ENCODE results near the gene MEIS1. TPM values are rescaled to one million over a fixed set of nuclear protein-coding genes. Genes with fewer than 3 reads are reported as not detected.

The MEIS1 gene
- total RNA-seq, 3 donors from 2014 or later (not counting 1 experiment from before 2014, with no cell fraction given) = 2.0 to 5.4 (median 3.6) TPM

DNA sequence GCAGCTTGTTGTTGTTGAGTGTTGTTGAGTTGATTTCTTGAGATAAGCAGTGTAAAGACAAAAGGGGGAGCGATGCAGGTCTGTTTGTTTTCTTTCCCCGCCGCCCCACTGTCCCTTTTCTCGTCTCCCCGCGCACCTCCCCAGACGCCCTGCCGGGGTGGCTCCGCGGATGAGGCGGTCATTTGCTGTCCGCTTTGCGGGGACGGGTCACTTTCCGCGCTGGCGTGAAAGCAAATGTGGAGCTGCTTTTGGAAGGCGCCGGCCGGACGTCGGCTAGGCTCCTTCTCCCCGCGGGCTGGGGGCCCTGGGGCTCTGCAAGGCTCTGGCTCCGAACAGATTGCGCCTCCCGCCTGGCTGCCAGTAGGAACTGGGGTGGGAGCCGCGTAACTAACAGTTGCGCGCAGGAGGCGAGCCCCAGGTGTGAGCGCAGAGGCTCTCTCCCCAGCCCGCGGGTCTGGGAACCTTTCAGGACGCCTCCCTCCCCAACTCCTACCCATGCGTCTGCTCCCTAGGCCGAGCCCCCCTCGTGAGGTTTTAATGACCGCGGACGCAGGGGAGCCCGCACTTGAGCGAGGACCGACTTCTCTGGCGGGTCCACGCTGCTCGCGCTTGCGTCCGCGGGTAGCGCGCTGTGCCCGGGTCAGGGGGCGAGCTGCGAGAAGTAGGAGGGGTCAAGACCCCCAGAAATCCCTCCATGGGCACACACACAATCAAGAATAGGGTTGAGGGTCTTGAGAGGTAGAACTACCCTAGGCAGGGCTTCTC lies 146.6 kb downstream of the MEIS1 start:
- WGBS (ENCODE audit: insufficient coverage) = 4% methylated on average over 54 of the region's 57 CpGs
- ATAC-seq (no peak), DNase-seq (no peak)
- Histone ChIP-seq H3K4me1 (ENCODE audit: control insufficient read depth, insufficient read depth, low read length) (peaks cover 23% of the 10 kb centered on the region), H3K27ac (ENCODE audit: low read length) (no peak overlapping the region), H3K36me3 (ENCODE audit: control insufficient read depth, insufficient read depth, low read length) (no peaks in the 10 kb centered on the region), H3K4me3 (ENCODE audit: low read length) (no peak overlapping the region), H3K27me3 (ENCODE audit: control insufficient read depth, insufficient read depth, low read length) (peaks cover 69% of the 10 kb centered on the region), H3K9me3 (ENCODE audit: control insufficient read depth, insufficient read depth, low read length) (no peaks in the 10 kb centered on the region)
- TF ChIP-seq, protein P1, sequence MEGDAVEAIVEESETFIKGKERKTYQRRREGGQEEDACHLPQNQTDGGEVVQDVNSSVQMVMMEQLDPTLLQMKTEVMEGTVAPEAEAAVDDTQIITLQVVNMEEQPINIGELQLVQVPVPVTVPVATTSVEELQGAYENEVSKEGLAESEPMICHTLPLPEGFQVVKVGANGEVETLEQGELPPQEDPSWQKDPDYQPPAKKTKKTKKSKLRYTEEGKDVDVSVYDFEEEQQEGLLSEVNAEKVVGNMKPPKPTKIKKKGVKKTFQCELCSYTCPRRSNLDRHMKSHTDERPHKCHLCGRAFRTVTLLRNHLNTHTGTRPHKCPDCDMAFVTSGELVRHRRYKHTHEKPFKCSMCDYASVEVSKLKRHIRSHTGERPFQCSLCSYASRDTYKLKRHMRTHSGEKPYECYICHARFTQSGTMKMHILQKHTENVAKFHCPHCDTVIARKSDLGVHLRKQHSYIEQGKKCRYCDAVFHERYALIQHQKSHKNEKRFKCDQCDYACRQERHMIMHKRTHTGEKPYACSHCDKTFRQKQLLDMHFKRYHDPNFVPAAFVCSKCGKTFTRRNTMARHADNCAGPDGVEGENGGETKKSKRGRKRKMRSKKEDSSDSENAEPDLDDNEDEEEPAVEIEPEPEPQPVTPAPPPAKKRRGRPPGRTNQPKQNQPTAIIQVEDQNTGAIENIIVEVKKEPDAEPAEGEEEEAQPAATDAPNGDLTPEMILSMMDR (IDR thresholded peaks at IDR 0.05) = no peak
- no peaks in the 10 kb centered on the region for H3K36me3 Mint-ChIP-seq
- H3K27ac Mint-ChIP-seq = no peak overlapping the region
- H3K4me1 Mint-ChIP-seq = no peaks in the 10 kb centered on the region
- no peak overlapping the region for H3K4me3 Mint-ChIP-seq
- H3K9me3 Mint-ChIP-seq = no peaks in the 10 kb centered on the region
- H3K27me3 Mint-ChIP-seq (ENCODE audit: low read depth in 2 of 2) = peaks cover 36 to 53% of the 10 kb centered on the region in 2 donors
- intact Hi-C loops (cut with micrococcal nuclease) = no loop called here

DNA sequence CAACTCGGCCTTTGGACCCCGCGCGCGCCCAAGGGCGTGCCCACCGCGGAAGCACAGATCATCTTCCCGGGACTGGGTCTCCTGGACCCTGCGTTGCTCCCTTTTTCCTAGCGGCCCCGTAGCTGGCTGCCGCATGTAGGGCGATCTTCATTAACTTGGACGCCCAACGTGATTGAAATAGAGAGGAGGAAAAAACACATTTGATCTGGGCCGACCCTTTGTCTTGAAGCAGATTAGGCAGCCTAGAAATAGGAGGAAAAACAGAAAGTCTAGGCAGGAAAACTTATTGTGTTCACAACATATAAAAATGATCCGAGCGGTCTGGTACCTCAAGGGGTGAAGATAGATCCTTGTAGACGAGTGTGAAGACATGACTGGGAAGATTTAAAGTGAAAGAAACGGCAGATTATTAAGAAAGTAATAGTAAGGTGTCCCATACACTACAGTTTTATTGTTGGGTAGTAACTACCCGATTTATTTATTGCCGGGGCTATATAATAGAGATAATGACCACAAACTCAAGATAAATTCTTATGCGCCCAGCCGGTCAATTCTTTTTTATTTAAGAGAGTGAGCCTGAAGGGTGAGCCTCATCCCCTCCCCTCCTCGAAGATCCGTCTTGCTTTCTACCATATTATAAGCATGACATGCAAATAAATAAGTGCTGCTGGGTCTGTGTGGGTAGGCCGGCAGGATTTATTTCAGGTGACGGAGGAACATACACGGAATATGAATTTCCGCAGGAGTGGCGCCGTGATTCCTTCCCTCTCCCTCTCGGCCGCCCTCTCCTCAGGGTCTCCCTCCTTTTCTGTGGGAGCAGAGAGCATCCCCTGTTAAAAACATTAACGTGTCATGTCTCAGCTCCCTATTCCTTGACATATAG lies 147.4 kb downstream of the MEIS1 start:
- intact Hi-C loops (cut with micrococcal nuclease) = no loop called here
- Histone ChIP-seq H3K27me3 (ENCODE audit: control insufficient read depth, insufficient read depth, low read length) (peaks cover 61% of the 10 kb centered on the region), H3K9me3 (ENCODE audit: control insufficient read depth, insufficient read depth, low read length) (no peaks in the 10 kb centered on the region), H3K4me3 (ENCODE audit: low read length) (no peak overlapping the region), H3K27ac (ENCODE audit: low read length) (no peak overlapping the region), H3K36me3 (ENCODE audit: control insufficient read depth, insufficient read depth, low read length) (no peaks in the 10 kb centered on the region), H3K4me1 (ENCODE audit: control insufficient read depth, insufficient read depth, low read length) (peaks cover 15% of the 10 kb centered on the region)
- Mint-ChIP-seq H3K9me3 (no peaks in the 10 kb centered on the region), H3K4me1 (no peaks in the 10 kb centered on the region), H3K27me3 (ENCODE audit: low read depth in 2 of 2) (peaks cover 28 to 44% of the 10 kb centered on the region in 2 donors), H3K36me3 (no peaks in the 10 kb centered on the region), H3K27ac (no peak overlapping the region), H3K4me3 (no peak overlapping the region)
- DNase-seq (no peak), ATAC-seq (no peak)
- WGBS (ENCODE audit: insufficient coverage) = 4% methylated on average over 30 of the region's 36 CpGs
- TF ChIP-seq, protein P1 (IDR thresholded peaks at IDR 0.05) = no peak

DNA sequence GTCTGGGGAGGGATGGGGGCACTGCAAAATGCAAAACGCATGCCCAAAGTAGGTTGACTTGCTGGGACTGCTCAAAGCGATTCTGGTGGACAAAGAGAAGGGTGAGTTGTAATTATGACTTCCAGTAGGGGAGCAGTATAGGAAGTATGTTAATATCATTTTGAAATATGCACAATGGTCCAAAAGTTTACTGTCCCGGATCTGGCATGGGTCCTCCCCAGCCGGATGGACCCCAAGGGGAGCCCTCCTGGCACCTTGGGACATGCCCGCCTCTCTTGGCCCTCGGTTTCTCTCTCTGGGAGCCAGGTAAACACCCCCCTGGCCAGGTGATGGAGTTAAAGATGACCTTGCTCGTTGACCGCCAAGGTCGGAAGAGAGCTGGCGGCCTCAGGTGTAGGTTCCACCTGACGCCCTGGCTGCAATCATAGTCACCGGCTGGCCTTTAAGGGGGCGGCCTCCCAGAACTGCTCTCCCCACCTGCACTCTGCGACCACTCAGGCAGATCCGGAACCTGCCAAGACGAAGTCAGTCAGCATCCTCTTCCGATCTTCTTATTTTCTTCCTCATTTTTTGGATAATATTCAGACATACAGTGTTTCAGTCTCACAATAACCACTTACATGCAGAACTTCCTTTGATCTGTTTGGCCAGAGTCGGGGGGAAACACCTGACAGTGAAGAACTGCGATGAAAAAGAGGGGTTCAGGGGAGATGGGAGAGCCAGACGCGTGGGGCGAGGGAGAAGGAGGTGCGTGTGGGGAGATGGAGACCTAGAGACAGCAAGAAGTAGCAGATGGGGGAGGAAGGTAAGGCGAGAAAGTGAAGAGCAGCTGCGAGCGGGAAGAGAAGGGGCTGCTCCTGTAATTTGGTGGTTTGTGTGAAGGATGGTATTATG lies 148.3 kb downstream of the MEIS1 start:
- DNase-seq = no peak
- intact Hi-C loops (cut with micrococcal nuclease) = no loop called here
- no peaks in the 10 kb centered on the region for H3K9me3 Mint-ChIP-seq
- Histone ChIP-seq H3K27ac (ENCODE audit: low read length) (no peak overlapping the region), H3K4me3 (ENCODE audit: low read length) (no peak overlapping the region), H3K27me3 (ENCODE audit: control insufficient read depth, insufficient read depth, low read length) (peaks cover 53% of the 10 kb centered on the region), H3K9me3 (ENCODE audit: control insufficient read depth, insufficient read depth, low read length) (no peaks in the 10 kb centered on the region), H3K4me1 (ENCODE audit: control insufficient read depth, insufficient read depth, low read length) (peaks cover 13% of the 10 kb centered on the region), H3K36me3 (ENCODE audit: control insufficient read depth, insufficient read depth, low read length) (no peaks in the 10 kb centered on the region)
- H3K27ac Mint-ChIP-seq = no peak overlapping the region
- no peak for ATAC-seq
- TF ChIP-seq, protein P1 (IDR thresholded peaks at IDR 0.05) = no peak
- H3K36me3 Mint-ChIP-seq = no peaks in the 10 kb centered on the region
- peaks cover 21 to 37% of the 10 kb centered on the region in 2 donors for H3K27me3 Mint-ChIP-seq (ENCODE audit: low read depth in 2 of 2)
- H3K4me1 Mint-ChIP-seq = no peaks in the 10 kb centered on the region
- H3K4me3 Mint-ChIP-seq = no peak overlapping the region
- 3% methylated on average over 26 of the region's 26 CpGs for WGBS (ENCODE audit: insufficient coverage)

Data from natural killer cell (primary cell).